GM12873 (cell line): ENCODE measurements around the gene MMP17.

Source experiments
- TF ChIP-seq, protein P1 (sequence below): IDR thresholded peaks from 2 replicates; pipeline ENCODE4 v1.5.1; 2012; ENCODE audit warnings: low read depth, mild to moderate bottlenecking, moderate library complexity, low read length, control low read depth; ENCODE audit not compliant: insufficient read depth; ENCODE audit errors: missing control alignments

Gene MMP17

DNA sequence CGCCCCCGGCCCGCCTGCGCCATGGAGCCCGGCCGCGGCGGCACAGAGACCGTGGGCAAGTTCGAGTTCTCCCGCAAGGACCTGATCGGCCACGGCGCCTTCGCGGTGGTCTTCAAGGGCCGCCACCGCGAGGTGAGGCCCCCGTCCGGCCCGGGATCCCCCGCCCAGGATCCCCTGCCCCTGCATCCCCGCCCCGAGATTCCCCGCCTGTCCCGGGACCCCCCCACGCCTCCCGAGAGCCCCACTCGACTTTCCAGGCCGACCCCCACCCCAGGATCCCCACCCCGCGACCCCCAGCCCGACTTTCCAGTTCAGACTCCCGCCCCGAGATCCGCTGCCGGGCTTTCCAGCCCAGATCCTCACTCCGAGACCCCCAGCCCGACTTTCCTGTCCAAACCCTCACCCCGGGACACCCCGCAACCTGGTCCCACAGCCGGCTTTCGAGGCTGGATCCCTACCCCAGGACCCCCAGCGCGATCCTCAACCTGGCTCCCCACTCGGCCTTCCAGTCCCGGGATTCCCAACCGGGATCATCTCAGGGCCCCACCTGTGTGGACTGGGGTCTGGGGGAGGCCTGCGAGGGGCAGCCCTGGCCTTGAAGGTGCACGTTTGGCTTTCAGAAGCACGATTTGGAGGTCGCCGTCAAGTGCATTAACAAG is 66.9 kb downstream of the MMP17 start:
- TF ChIP-seq, protein P1, sequence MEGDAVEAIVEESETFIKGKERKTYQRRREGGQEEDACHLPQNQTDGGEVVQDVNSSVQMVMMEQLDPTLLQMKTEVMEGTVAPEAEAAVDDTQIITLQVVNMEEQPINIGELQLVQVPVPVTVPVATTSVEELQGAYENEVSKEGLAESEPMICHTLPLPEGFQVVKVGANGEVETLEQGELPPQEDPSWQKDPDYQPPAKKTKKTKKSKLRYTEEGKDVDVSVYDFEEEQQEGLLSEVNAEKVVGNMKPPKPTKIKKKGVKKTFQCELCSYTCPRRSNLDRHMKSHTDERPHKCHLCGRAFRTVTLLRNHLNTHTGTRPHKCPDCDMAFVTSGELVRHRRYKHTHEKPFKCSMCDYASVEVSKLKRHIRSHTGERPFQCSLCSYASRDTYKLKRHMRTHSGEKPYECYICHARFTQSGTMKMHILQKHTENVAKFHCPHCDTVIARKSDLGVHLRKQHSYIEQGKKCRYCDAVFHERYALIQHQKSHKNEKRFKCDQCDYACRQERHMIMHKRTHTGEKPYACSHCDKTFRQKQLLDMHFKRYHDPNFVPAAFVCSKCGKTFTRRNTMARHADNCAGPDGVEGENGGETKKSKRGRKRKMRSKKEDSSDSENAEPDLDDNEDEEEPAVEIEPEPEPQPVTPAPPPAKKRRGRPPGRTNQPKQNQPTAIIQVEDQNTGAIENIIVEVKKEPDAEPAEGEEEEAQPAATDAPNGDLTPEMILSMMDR, result no peak

DNA sequence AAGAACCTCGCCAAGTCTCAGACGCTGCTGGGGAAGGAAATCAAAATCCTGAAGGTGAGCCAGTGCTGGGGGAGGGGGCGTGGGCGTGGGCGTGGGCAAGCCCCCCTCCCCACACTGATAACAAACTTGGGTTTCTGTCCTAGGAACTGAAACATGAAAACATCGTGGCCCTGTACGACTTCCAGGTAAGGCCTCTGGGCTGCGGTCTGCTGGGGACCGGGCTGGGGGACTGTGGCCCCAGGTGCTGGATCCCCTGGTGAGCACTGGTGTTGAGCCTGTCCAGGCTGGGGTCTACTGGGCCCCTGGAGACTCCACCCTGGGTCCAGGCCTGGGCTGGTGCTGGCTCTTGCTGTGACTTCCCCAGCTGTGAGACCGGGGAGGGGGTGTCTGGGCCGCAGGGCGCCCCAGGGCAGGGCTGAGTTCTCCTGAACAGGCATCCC is 67.5 kb downstream of the MMP17 start:
- TF ChIP-seq, protein P1, result no peak

GRCh38 chr12:131896080-131896810 is 68.1 kb downstream of the MMP17 start:
- TF ChIP-seq, protein P1, result no peak

DNA sequence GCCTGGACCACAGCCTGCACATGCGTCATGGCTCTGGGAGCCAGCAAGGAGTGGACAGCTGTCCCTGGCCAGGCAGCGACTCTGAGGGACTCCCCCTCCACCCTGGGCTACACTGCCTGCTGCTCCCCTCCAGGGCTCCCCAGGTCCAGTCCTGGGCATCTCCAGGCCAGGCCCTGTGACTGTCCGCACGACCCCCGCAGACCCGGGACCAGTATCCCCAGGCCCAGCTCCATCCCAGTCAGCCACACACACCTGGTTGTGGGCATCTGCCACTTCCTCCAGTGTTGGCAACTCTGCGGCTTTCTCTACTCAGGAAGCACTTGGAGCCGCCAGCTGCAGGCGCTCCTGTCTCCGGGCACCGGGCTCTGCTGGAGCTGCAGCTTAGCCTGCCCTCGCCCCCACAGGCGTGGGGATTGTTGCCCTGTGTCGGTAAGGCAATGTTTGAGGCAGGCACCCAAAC is 68.6 kb downstream of the MMP17 start:
- TF ChIP-seq, protein P1, result no peak

GRCh38 chr12:131897276-131897675 is 69.1 kb downstream of the MMP17 start:
- TF ChIP-seq, protein P1, result no peak

DNA sequence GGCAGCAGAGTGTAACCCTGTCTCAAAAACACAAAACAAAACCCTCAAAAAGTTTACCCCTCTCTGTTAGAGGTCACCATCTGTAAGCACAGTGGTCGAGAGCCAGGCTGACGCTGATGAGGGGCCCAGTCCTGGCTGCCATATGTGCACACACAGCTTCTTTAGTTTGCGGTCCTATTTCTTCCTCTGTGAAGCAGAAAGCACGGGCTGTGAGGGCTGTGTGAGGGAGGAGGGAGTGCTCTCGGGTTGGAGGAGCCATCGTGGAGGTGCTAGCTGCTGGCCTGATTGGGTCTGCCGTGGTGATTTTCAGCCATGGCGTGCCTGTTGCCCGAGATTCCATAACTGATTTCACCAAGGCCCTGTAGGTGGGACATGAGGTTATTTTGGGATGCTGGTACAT is 69.7 kb downstream of the MMP17 start:
- TF ChIP-seq, protein P1, result no peak

- TF ChIP-seq, protein P1, result no peak
Observed at GRCh38 chr12:131900397-131900796, 72.2 kb downstream of the MMP17 start.
